Measurements from ENCODE around the gene DOCK2.

GRCh38 chr5:169811680-169812079 is 174.6 kb downstream of the DOCK2 start:
- TF ChIP-seq, protein P1, sequence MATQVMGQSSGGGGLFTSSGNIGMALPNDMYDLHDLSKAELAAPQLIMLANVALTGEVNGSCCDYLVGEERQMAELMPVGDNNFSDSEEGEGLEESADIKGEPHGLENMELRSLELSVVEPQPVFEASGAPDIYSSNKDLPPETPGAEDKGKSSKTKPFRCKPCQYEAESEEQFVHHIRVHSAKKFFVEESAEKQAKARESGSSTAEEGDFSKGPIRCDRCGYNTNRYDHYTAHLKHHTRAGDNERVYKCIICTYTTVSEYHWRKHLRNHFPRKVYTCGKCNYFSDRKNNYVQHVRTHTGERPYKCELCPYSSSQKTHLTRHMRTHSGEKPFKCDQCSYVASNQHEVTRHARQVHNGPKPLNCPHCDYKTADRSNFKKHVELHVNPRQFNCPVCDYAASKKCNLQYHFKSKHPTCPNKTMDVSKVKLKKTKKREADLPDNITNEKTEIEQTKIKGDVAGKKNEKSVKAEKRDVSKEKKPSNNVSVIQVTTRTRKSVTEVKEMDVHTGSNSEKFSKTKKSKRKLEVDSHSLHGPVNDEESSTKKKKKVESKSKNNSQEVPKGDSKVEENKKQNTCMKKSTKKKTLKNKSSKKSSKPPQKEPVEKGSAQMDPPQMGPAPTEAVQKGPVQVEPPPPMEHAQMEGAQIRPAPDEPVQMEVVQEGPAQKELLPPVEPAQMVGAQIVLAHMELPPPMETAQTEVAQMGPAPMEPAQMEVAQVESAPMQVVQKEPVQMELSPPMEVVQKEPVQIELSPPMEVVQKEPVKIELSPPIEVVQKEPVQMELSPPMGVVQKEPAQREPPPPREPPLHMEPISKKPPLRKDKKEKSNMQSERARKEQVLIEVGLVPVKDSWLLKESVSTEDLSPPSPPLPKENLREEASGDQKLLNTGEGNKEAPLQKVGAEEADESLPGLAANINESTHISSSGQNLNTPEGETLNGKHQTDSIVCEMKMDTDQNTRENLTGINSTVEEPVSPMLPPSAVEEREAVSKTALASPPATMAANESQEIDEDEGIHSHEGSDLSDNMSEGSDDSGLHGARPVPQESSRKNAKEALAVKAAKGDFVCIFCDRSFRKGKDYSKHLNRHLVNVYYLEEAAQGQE (IDR thresholded peaks at IDR 0.05; ENCODE audit: low read depth, low read length) = no peak
- TF ChIP-seq CTCF (IDR thresholded peaks at IDR 0.05) (no peak), POLR2AphosphoS5 (IDR thresholded peaks at IDR 0.05; ENCODE audit: low read depth, low read length) (no peak), RCOR1 (IDR thresholded peaks at IDR 0.05; ENCODE audit: low read length) (no peak), EZH2phosphoT487 (IDR thresholded peaks at IDR 0.05; ENCODE audit: borderline replicate concordance, low read depth) (no peak), CHD2 (IDR thresholded peaks at IDR 0.05; ENCODE audit: low read length, partially characterized antibody) (no peak), SMC3 (IDR thresholded peaks at IDR 0.05; ENCODE audit: low read depth, low read length) (no peak), MAX (IDR thresholded peaks at IDR 0.05; ENCODE audit: low read depth) (no peak), RFX5 (IDR thresholded peaks at IDR 0.05; ENCODE audit: low read length) (no peak), PBX3 (IDR thresholded peaks at IDR 0.05) (no peak), GABPA (IDR thresholded peaks at IDR 0.05; ENCODE audit: low read depth) (no peak), EP300 (IDR thresholded peaks at IDR 0.05; ENCODE audit: borderline replicate concordance in 1 of 2, low read depth in 1 of 2, low read length in 1 of 2) (no peak), FOXJ3 (CRISPR knock-in tag; IDR thresholded peaks at IDR 0.05) (no peak)

All from SK-N-SH (cell line).